Anterior cingulate cortex (tissue), 58 donors: ENCODE measurements around the gene HDAC10.

Experiments
- DNase-seq, 58 donors: peaks; one replicate each; lab custom pipeline; 2025; lab: John Stamatoyannopoulos, UW

The HDAC10 gene

DNA sequence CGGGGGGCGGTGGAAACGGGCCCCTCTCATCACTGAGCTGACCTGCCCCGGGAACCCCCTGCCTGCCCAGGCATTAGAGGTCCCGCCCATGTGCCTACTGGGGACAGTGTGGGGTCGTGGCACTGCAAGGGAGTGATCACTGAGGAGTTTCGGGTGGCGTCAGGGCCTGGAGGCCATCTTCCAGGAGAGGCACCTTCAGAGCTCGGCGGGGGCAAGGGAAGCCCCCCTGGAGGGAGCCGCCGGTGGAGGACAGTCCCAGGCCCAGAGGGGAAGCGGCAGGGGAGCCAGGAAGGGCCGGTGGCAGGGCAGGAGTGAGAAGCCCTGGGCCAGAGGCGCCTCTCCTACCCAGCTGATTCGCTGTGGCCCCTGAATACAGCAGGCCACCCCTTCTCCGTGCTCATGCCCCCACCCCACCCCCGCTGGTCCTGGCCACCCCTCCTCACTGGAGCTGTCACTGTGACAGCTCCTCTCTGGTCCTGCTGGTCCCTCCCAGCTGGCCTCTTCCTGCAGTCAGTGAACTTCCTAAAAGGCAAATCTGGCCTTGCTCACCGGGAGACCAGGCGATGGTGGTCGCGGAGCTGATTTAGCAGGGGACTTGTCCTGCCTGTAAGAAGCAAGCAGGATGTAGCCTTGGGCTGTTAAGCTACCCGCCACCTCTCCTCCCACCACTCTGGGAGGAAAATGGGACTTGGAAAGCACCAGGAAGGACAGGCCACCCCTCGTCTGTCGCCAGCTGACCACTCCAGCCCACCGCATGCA lies 21.2 kb upstream of the HDAC10 start:
- no peak for DNase-seq

DNA sequence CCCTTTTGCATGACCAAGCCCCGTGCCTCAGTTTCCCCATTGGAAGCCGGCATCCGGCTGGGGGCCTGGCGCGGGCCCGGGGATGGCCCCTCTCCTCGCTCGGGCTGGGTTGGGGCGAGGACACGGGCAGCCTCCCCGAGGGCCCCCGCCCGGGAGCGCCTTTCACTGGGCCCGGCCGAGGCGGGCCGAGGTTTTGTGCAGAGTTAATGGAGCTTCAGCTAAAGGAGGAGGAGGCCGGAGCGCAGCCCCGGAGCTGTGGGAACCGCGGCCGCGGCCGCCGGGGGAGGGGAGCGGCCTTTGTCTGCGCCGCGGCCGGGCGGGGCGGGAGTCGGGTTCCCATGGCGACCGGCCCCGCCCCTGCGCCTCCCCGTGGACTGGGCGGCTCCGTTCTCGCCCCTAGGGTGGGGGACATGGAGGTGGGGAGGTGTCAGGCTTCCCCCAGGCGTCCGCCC lies 20.5 kb upstream of the HDAC10 start:
- peak in 37 of 58 donors; percentile 18 to 77 (median 46) for DNase-seq

DNA sequence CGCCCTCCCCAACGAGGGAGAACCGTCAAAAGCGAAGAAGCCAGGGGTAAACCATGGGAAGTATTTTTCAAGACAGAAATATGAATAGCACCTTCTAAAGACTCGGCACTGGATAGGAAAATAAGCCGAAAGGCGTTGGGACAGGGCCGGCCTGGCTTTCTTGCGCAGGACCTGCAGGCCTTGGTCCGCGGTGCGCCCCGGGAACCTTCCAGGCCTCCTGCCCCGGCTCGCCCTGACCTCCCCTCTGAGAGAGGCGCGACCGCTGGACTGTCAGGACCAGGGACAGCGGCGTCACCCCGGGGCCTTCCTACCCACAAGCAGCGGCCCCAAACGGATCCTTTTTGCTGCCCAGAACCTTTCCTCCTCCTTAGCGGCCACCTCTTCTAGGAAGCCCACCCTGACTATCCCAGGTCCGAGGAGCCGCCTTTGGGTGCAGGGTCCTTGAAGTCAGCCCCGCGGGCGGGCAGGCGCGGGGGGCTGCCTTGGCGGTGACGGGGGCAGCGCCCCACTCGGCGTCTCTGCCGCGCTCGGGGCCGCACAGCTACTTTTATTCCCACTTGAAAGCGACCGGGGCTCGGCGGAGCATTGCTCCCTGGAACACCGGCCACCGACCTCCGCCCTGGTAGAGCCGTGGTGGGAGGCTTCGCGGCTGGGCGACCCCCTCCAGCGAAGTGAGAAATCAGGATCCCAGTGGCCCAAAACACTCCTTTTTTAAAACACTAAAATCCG lies 19.8 kb upstream of the HDAC10 start:
- peak in 5 of 58 donors; percentile 18 to 67 (median 52) for DNase-seq

DNA sequence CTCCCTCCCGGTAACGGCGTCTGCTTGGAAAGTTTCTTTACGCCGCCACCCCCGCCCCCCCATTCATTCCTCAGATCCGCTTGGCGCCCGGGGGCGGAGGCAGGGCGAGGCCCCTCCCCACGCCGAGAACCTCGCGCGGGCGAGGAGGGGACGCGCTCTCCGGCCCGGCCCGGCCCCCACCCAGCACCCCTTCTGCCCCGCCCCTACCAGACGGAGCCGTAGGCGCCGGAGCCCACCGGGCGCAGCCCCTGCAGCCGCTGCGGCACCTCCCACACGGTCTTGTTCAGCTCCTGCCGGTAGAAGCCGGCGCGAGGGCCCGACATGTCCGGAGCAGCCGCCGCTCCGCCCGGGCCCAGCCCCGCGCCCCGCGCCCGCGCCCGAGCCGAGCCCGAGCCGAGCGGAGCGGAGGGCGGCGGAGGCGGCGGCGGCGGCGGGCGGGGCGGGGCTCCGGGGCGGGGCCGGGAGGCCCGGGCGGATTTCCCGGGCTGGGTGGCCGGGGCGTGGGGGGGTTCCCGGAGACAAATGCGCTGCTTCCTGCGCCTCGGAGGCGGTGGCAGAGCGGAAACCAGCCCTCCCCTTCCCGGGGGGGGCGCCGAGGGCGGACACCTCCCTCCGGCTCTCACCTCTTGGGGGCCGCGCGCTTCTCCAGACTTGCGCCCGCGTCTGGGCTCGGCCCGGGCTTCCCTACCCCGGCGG lies 19.1 kb upstream of the HDAC10 start, which contains the start of gene MAPK11:
Gene MAPK11 (minus strand): TSS at position 411 of the 696 bp plus-strand sequence. CDS start 88 bp downstream, at position 323.
- DNase-seq: peak in 35 of 58 donors; percentile 23 to 79 (median 49)

DNA sequence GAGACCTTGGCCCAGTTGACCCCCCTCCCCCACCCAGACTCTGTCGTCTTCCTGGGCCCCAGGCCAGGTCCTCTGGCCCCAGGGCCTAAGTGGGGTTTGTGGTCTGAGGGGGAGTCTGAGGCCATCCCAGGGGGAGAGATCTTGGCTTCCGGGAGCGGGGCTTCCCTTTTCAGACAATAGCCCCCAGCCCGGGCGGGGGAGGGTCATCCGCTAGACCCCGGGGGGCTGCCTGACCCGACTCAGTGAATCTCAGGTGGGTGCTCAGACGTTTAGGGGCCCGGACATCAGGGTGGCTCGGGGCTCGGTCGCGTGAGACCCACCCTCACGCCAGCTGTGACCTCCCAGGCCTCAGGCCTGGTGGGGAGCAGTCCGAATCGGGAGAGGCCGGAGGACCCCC lies 18.5 kb upstream of the HDAC10 start:
- no peak for DNase-seq

DNA sequence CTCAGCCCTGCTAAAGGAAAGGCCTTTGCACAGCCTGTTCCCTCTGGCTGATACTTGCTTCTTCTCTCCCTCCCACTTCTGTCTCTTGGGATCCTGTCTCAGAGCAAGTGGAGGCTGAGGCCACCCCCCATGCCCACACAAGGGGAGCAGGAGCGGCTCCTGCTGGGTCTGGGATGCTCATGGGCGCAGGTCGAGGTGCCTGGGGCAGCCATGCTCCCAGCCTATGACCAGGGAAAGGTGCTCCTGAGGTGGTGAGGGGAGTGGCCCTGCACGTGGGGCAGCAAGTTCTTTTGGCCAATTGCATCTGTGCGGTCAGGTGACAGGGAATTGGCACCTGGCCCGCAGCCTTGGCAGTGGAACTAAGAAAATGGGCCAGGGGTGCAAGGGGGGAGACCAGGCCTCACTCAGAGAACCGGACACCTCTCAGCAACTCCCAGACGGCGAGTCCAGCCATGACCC lies 17.6 kb upstream of the HDAC10 start:
- DNase-seq: peak in 31 of 58 donors; percentile 12 to 70 (median 38)

DNA sequence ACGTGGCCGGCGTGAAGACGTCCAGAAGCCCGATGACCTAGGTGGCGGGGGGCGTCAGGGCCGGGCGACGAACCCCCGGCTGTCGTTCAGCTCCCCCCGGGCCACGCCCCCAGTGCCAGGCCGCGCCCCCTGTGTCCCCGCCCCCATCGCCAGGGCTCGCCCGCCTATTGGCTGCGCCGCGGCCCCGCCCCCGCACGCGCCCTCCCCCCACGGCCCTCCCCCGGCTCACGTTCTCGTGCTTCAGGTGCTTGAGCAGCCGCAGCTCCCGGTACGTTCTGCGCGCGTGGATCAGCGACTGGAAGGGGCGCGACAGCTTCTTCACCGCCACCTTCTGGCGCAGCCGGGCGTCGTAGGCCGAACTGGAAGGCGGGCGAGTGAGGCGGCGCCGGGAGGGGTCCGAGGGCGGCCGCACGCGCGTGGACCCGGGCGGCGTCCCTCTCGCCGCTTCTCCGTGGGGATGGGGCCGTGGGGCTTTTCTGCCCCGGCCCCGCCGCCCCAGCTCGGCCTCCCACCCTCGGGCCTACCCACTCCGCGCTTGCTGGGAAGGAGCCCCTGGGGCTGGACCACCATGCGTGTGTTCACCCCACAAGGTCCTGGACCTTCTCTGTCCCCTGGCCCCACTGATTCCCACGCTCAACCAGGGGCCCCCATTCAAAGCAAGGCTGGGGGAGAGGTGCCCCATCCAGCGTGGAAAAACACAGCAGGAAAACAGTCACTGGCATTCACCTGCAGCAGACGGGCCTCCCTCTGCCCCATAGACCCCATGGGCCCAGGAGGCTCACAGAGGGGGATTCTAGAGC lies 16.7 kb upstream of the HDAC10 start:
- peak in 16 of 58 donors; percentile 23 to 65 (median 42) for DNase-seq

DNA sequence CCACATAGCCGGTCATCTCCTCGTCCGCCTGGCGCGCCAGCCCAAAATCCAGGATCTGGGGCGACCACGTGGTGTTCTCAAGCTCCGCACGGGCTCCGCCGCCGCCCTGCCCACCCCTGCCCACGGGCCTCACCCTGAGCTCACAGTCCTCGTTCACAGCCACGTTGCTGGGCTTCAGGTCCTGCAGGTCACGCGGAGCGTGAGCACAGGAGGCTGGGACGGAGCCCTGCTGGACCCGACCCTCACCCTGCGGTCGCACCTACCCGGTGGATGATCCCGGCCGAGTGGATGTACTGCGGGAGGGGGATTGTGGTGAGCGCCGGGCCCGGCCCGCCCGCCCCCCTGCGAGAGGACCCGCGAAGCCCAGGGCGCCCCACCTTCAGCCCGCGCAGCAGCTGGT lies 15.9 kb upstream of the HDAC10 start:
- no peak for DNase-seq

DNA sequence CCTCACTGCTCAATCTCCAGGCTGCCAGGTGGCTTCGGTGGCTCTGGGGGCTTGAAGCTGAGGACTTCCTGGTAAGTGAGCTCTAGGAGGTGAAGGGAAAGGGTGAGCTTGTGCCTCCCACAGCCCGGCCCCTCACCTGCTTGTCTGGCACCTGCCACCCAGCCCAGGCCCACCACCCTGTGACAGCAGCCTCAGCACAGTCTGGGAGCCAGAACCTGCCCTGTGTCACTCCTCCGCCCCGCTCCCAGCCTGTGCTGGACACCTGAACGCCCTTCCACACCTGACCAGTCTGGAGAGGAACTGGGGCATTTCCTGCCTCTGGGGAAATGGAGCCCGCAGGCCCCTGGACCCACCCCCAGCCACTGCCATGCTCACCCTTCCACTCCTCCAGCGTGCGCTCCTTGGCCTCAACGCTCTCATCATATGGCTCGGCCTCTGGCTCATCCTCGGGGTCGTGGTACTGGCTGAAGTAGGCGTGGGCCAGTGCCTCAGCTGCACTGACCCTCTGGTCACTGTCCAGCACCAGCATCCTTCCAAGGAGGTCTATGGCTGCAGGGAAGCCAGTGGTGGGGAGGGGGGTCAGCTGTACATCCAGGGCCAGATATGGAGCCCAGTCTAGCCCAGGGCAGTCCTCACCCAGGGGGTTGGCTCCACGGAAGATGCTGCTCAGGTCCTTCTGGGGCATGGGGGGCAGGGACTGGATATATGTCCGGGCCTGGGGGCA lies 14.0 kb upstream of the HDAC10 start:
- DNase-seq: no peak

DNA sequence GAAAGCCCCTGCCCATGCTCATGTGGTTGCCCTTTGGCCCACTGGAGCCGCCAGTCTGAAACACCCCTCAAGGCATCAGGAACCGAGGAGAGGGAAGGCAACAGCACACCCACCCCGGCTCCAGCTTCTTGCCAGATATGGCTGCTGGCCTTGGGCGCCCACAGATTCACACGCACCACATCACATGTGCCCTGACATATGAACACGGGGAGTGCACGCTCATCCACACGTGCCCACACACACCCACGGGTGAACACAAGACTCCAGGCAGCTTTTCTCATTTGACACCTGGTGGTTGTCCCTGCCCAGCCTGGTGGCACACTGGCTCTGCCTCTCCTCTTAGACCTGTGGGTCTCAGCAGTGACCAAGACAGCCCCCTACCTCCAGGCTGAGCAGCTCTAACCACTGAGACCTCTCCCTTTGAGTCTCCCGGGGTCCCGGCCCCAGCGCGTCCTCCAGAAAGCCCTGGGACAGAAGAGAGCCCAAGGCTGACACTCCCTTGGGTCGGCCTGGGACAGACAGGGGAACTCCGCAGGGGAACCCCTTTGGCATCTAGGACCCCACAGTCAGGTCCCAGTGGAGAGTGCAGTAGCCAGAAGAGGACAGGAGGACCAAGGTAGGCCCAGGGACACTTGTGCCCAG lies 13.2 kb upstream of the HDAC10 start:
- DNase-seq: peak in 23 of 58 donors; percentile 23 to 79 (median 44)

DNA sequence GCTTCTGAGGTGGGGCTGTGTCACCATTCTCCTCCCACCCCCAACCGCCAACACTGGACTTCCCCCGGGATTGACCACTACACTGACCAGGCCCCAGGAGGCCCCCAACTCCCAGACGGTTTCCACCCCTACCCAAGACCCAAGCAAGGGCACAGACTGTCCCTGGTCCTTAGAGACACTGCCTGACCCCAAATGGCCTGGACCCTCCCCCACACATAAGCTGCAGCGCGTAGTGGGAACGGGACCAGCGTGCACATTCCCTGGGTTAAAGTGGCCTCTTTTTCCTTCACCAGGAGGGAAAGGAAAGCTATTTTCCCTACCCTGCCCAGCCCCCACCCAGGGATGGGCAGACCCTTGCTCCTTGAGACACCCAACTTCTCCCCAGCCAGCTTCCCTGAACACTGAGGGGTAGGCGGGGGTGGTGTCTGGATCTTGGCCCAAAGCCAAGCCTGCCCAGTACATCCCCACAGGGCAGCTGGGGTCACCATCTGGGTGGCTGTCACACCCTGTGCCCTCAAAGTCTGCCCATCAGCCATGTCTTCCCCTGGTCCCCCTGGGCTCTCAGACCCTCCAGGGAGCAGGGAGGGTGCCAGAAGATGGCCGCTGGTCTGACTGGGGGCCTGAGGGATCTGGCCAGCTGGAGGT lies 12.0 kb upstream of the HDAC10 start:
- no peak for DNase-seq

DNA sequence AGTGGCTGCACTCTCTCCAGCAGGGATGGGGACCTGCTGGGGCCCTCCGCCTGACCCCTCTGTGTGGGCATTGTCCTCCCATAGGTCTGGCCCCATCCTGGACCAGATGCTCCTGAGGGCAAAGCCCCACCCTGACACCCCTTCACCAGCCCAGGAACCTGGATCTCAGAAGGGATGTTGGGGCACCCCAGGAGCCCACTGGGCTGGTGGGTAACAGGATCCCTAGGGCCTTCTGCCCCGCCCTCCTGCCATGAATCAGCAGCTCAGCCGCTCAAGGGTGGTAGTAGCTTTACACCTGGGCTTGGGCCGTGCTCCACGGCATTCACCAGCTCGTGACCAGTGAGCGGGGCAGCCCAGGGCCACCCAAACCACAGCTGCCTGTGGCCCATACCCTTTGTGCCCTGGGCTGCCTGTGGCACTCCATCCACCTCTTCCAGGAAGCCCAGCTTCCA lies 11.4 kb upstream of the HDAC10 start:
- DNase-seq: no peak

DNA sequence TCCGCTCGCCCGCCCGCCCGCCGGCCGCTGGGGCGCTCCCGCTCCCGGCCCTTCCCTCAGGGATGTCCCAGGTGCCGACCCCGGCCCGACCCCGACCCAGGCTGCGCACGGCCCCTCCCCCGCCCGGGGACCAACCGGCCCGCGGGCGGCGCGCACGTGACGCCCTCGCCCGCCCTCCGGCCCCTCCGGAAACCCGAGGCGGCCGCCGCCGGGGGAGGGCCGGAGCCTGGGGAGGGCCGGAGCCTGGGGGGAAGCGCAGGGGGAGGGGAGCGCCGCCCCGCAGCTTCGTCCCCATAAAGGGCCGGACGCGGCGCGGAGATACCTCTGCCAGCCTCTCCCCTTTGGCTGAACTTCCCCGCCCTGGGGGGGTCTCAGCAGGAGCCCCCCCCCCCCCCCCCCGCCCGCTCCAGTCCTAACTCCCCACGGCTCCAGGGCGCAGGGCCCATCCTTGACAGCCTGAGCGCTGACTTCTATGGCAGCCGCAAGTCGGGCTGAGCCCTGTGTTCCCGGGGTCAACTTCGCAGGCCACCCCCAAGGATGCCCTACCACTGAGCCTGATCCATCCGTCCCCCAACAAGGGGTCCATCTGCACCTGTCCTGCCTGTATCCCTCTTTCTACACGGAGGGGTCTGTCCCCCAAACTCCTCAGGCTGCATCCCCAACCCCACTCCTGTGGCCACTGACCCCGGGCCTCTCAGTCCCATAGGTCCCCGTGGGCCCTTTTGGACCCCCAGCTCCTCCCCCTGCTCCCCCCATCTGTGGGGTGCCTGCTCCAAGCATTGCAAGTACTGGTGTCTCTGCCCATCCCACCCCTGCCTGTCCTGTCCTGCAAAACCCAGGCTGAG lies 10.8 kb upstream of the HDAC10 start, which contains the start of gene MAPK12:
Gene MAPK12 (minus strand): TSS at position 69 of the 845 bp plus-strand sequence. CDS start 174 bp downstream, outside the sequence.
- DNase-seq: peak in 6 of 58 donors; percentile 15 to 62 (median 34)

DNA sequence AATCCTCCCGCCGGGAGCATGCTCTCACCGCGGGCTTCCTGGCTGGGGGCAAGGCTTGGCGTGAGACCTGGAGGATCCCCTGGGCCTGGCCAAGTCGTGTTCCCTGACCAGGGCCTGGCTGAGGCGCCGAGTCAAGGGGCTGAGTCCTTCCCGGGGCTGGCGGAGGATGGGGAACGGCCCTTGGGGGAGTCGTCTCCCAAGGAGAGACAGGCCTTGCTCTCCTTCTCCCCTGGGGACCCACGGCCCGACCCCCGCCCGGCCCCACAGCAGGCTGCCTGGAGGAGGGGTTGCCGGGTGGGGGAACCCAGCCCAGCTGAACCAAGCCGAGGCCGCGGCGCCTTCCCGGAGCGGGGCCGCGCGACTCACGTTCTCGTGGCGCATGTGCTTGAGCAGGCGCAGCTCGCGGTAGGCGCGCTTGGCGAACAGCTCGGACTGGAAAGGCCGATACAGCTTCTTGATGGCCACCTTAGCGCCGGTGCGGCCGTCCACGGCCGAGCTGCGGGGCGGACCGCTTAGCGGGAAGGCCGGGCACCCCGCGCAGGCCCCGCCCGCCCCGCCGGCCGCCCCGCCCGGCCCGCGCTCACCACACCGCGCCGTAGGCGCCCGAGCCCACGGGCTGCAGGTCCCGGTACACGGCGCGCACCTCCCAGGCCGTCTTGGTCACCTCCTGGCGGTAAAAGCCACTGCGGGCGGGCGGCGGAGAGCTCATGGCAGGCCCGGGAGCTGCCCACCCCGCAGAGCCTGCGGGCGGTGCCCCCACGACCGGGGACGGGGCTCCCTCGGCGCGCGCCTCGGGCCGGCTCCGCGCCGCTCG lies 9.9 kb upstream of the HDAC10 start:
- DNase-seq: peak in 38 of 58 donors; percentile 21 to 79 (median 48)

DNA sequence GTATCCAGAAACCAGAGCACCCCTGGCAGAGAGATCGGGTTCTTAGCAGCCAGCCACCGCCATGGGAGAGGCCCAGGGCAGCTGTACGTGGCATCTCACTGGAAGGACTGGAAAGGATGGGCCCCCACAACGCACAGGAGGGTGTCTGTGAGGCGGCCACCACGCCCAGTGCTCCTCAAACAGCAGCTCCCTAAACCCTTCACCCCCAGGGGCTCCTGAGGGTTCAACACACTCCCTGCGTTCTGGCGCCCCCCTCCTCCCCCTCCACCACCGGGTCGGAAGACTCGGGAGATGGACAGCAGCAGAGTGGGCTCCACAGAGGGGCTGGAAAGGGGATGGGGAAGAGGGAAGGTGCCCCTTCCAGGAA lies 9.4 kb upstream of the HDAC10 start:
- DNase-seq: no peak

DNA sequence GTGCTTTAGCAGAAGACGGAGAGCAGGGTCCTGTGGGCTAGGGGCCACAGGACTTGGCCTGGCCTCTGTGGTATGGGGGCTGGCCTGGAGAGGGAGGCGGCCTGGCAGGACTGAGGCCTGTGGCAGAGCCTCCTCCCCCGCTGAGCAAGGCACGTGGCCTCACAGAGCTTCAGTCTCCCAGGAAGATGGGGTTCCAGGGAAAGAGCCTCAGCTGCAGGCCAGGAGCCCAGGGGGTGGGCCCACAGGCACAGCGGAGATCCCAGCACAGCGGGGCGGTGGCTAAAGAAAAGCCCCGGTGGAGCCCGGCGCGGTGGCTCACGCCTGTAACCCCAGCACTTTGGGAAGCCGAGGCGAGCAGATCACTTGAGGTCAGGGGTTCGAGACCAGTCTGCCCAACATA lies 8.2 kb upstream of the HDAC10 start:
- DNase-seq: no peak
